GM12878 (cell line): Measurements from ENCODE around the gene COL18A1.

Experiments
- ASH2L ChIP-seq: fragments of 300-600, 200-600 bp; sonication (generic); IDR thresholded peaks from 2 replicates; pipeline ENCODE4 v1.6.1; 2017; ENCODE audit warnings: low read depth, mild to moderate bottlenecking, borderline replicate concordance
- BCLAF1 ChIP-seq: fragments of 450-650 bp; IDR thresholded peaks from 2 replicates; pipeline ENCODE4 v1.6.1; 2017; ENCODE audit warnings: antibody characterized with exemption, mild to moderate bottlenecking, moderate library complexity
- CHD2 ChIP-seq: IDR thresholded peaks from 2 replicates; pipeline ENCODE4 v1.6.1; 2011; ENCODE audit warnings: low read depth, low read length, improper control_type of control experiment, borderline replicate concordance
- MXI1 ChIP-seq: fragments of 150-350 bp; IDR thresholded peaks from 2 replicates; pipeline ENCODE4 v1.6.1; 2011; ENCODE audit warnings: low read depth, mild to moderate bottlenecking, inconsistent platforms, low read length, improper control_type of control experiment
- NFIC ChIP-seq: IDR thresholded peaks from 2 replicates; pipeline ENCODE4 v1.6.1; 2012; ENCODE audit warnings: low read depth, mild to moderate bottlenecking, inconsistent platforms, low read length, moderate library complexity
- SIN3A ChIP-seq: IDR thresholded peaks from 2 replicates; pipeline ENCODE4 v1.6.1; 2012; ENCODE audit warnings: low read depth, low read length, improper control_type of control experiment

- TF ChIP-seq BCLAF1 (no peak), SIN3A (no peak), NFIC (no peak), ASH2L (no peak), CHD2 (no peak), MXI1 (no peak)
These were observed 132.9 kb downstream of the COL18A1 start for GRCh38 chr21:45537746-45538291.
